Head of caudate nucleus (tissue), 42 donors: ENCODE measurements around the gene NLGN1.

ENCODE experiments used
- DNase-seq, 42 donors: peaks; one replicate each; pipeline versions ENCODE4 v3.0.0 to v3.0.0-alpha.2; 2020 to 2021; ENCODE audit warnings: mixed read lengths in 7 of 42
- intact Hi-C: fragments of 100-400 bp; cut with DNase I; formaldehyde crosslinking; loops from one replicate; pipeline ENCODE4 v1.15.0; 2022

The NLGN1 gene

DNA sequence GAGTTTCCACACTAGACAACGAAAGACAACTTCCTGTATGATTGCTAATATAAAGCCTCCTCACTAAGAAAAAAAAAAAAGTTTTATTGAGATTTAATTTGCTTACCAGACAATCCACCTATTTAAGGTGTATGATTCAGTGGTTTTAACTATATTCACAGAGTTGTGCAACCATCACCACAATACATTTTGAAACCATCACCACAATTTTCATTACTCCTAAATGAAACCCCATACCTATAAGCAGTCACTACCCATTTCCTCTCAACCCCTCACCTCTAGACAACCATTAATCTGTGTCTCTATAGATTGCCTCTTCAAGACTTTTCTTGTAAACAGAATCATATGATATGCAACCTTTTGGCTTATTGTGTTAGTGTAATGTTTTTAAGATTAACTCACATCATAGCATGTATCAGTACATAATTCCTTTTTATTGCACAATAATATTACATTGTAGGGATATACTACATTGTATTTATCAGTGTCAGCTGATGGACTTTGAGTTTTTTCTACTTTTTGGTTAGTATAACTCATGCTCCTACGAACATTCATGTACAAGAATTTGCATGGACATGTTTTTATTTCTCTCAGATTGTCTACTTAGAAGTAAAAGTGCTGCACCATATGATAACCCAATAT, 339.7 kb downstream of the NLGN1 start:
- intact Hi-C loops: no loop called here
- DNase-seq: no peak

GRCh38 chr3:173739726-173740125, 342.2 kb downstream of the NLGN1 start:
- intact Hi-C loops: no loop called here
- no peak for DNase-seq

DNA sequence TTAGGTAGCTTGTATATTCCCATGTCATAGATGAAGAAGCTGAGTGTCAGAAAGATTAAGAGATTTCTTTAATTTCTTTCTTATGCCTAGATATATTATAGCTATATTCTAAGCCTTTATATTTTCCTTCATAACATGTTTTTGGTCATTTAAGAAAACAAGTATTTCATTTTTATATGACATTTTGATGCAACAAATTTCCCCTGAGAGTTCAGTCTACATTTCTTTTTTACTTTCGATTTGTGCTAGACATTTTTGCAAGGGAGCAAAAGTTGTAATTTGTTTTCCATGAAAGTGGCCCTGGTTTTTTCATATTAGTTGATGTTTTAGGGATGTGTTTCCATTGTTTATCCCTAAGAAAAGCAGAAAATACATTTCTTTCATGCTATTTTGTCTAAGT, 344.9 kb downstream of the NLGN1 start:
- no peak for DNase-seq
- intact Hi-C loops: no loop called here

GRCh38 chr3:173743111-173743510, 345.6 kb downstream of the NLGN1 start:
- no peak for DNase-seq
- intact Hi-C loops: no loop called here

- intact Hi-C loops: no loop called here
- DNase-seq: no peak
Observed at GRCh38 chr3:173743516-173743915, 346.0 kb downstream of the NLGN1 start.

GRCh38 chr3:173744479-173744878, 346.9 kb downstream of the NLGN1 start:
- intact Hi-C loops: no loop called here
- DNase-seq: no peak

DNA sequence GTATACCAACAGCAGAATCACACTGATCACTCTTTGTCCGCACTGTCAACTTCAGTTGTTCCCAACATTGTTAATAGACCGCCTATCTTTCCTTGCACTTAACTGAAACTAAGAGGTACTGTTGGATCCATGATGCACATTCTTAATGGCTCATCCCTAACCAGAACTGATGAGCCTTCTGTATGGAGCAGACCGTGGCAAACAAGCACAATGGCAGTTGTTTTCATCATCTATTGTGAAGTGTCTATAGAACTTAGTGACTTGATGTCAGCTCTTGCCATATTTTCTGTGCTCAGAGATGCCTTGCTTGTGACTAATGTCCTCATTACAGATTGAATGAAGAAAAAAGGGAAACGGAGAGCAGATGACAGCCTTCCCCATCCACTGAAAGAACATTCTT, 347.4 kb downstream of the NLGN1 start:
- intact Hi-C loops: no loop called here
- no peak for DNase-seq

GRCh38 chr3:173745952-173746682, 348.6 kb downstream of the NLGN1 start:
- no peak for DNase-seq
- intact Hi-C loops: no loop called here

DNA sequence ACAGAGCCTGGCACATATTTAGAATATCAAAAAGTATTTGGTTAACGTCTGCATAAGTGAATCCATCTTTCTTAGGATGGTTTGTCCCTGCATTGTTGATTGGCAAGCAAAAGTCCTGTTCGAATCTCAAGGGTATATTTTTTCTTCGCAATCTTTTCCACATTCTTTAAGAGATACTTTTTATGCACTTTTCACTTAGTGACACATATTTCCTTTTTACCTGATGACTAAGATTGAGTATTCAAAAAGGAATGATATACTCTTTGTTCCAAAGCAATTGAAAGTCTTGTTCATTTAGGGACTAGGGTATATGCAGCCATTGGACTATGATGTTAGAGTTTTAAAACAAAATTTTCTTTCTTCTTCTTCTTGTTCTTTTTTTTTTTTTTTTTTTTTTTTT, 349.9 kb downstream of the NLGN1 start:
- no peak for DNase-seq
- intact Hi-C loops: no loop called here

DNA sequence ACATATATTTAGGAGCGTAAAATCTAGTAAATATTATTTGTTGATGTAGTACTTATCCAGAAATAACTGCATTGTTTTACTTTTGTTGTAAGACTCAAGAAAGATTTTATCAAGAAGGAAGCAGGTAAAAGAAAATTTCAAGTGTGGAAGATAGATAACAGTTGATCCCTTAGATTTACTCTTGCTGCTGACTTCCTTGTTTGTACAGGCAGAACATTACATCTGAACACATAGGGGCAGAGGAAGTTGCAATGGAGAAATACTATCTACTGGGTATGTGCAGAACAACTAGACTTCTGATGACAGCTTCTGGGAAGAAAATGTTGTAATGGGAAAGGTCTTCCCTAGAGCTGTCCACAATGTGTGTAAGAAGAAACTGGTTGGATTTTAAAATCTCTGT, 350.6 kb downstream of the NLGN1 start:
- no peak for DNase-seq
- intact Hi-C loops: no loop called here

DNA sequence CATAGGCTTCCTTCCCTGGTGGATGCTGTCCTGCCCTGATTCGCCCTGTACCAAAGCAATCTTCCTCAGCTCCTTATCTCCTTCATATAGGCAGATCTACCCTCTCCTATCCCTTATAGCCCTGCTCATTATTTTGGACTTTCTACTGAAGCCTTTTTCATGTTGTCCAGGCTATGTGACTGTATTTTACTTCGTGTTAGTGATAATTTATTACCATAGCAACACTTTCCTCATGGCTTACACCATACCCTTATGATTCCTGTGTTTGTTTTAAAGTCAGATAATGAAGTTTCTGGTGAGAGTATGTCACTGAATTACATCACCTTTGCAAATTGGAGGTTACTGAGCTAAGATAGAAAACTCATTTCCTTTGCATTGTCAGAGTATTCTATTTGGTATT, 352.6 kb downstream of the NLGN1 start:
- DNase-seq: no peak
- intact Hi-C loops: no loop called here

DNA sequence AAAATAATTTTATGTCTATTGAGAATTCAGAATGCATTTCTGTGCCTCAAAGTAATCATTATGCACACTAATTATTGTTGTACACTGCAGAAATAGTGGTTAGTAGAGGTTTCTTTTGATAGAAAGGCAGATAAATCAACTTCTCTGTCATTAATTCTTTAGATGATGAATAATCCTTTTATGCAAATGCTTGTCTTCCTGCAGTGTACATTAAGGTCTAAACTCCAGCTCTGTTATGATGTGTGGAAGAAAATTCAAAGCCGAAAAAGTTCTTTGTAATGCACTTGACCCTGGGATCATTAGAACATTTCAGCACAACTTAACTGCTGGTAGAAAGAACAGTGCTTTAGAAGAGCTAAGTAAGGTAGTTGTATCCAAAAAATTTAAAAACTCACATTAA, 353.0 kb downstream of the NLGN1 start:
- intact Hi-C loops: no loop called here
- DNase-seq: no peak

- no peak for DNase-seq
- intact Hi-C loops: no loop called here
Observed at GRCh38 chr3:173753593-173753992, 356.0 kb downstream of the NLGN1 start.

- DNase-seq: no peak
- intact Hi-C loops: no loop called here
Observed at GRCh38 chr3:173755161-173755560, 357.6 kb downstream of the NLGN1 start.

- no peak for DNase-seq
- intact Hi-C loops: no loop called here
Observed at GRCh38 chr3:173761161-173761560, 363.6 kb downstream of the NLGN1 start.

GRCh38 chr3:173762501-173762900, 365.0 kb downstream of the NLGN1 start:
- intact Hi-C loops: no loop called here
- DNase-seq: no peak

DNA sequence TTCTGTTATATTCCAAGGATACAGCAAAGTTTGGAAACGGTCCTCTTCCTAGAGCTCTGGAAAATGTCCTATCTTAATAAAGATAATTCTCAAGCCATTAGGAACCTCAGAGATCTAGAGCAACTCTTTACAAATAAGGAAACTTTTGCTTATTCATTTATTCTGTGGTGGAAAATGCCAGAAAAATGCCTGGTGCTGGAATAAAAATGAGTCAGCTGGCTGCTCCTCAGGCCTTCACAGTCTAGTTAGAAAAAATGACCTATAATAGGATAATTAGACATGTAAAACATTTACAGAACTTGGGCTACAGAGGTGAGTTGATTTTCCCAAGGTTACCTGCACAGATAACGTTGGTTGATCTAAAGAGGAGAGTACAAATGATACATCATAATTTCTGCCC, 372.5 kb downstream of the NLGN1 start:
- no peak for DNase-seq
- intact Hi-C loops: no loop called here

GRCh38 chr3:173770796-173771573, 373.4 kb downstream of the NLGN1 start:
- intact Hi-C loops: no loop called here
- no peak for DNase-seq

GRCh38 chr3:173773800-173774199, 376.3 kb downstream of the NLGN1 start:
- no peak for DNase-seq
- intact Hi-C loops: no loop called here

GRCh38 chr3:173774294-173774693, 376.8 kb downstream of the NLGN1 start:
- DNase-seq: no peak
- intact Hi-C loops: no loop called here
